Measurements from ENCODE around the gene NEB. TPM values are rescaled to one million over a fixed set of nuclear protein-coding genes. Genes with fewer than 3 reads are reported as not detected.

The NEB gene
- total RNA-seq, 3 donors from 2014 or later = 2.0 to 2.8 (median 2.6) TPM

DNA sequence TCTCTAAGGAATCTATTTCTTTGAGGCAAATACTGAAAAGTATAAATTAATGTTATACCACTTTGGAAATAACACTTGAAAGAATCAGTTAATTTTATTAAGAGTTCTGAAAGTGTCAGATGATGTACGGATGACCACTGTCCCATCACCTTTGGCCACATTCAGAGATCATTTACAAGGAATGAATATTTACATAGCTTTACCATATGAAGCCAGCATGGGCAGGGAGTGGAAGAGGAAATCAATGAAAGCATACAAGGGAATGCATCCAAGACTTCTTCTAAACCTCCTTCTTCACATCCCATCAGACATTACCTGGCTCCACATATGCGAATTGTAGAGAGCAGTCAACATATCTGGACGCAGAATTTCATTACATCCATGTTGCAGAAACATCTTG, 201.1 kb downstream of the NEB start:
- no peaks in the 10 kb centered on the region for H3K9me3 ChIP-seq
- no peak for DNase-seq (ENCODE audit: low spot score in 2 of 2)
- H3K4me1 ChIP-seq = no peaks in the 10 kb centered on the region
- intact Hi-C loops (cut with DNase I; ENCODE audit: low total_unique reads) = no loop called here
- TF ChIP-seq, protein P1, sequence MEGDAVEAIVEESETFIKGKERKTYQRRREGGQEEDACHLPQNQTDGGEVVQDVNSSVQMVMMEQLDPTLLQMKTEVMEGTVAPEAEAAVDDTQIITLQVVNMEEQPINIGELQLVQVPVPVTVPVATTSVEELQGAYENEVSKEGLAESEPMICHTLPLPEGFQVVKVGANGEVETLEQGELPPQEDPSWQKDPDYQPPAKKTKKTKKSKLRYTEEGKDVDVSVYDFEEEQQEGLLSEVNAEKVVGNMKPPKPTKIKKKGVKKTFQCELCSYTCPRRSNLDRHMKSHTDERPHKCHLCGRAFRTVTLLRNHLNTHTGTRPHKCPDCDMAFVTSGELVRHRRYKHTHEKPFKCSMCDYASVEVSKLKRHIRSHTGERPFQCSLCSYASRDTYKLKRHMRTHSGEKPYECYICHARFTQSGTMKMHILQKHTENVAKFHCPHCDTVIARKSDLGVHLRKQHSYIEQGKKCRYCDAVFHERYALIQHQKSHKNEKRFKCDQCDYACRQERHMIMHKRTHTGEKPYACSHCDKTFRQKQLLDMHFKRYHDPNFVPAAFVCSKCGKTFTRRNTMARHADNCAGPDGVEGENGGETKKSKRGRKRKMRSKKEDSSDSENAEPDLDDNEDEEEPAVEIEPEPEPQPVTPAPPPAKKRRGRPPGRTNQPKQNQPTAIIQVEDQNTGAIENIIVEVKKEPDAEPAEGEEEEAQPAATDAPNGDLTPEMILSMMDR (IDR thresholded peaks at IDR 0.05) = no peak
- no peak for TF ChIP-seq POLR2AphosphoS5 (IDR thresholded peaks at IDR 0.05)
- TF ChIP-seq POLR2A (IDR thresholded peaks at IDR 0.05) = no peak
- H3K27me3 ChIP-seq = no peaks in the 10 kb centered on the region
- no peak overlapping the region for H3K4me3 ChIP-seq
- H3K27ac ChIP-seq = no peak overlapping the region
- no peaks in the 10 kb centered on the region for H3K36me3 ChIP-seq

- DNase-seq (ENCODE audit: low spot score in 2 of 2) = no peak
- H3K4me1 ChIP-seq = no peaks in the 10 kb centered on the region
- H3K27ac ChIP-seq = no peak overlapping the region
- no peaks in the 10 kb centered on the region for H3K9me3 ChIP-seq
- no peaks in the 10 kb centered on the region for H3K27me3 ChIP-seq
- TF ChIP-seq POLR2A (IDR thresholded peaks at IDR 0.05) (no peak), POLR2AphosphoS5 (IDR thresholded peaks at IDR 0.05) (no peak)
- TF ChIP-seq, protein P1 (IDR thresholded peaks at IDR 0.05) = no peak
- no peaks in the 10 kb centered on the region for H3K36me3 ChIP-seq
- H3K4me3 ChIP-seq = no peak overlapping the region
- intact Hi-C loops (cut with DNase I; ENCODE audit: low total_unique reads) = no loop called here
Observed at GRCh38 chr2:151526572-151527090, 207.6 kb downstream of the NEB start.

DNA sequence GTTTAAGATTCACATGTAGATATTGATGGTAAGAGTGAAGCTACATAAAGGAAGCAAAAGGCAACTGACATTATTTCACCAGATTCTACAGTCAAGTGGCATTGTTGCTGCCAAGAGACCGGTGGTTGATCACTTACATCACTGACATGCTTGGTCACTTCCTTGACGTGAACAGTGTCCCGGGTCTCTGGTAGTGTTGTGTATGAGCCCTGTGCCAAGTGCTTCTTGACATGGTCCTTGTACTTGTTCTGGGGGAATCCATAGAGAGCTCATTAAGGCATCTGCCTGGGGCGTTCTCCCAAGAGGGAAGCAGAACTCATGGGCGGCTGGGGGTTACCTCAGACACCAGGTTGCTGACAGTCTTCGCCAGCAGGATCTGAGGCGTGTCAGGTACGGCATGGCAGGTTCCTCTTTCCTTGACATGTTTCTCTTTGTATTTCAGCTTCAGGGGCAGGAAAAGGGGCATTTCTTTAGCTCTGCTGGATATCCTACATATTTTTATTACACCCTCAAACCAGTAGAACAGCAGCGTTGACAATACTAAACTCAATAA, 208.4 kb downstream of the NEB start:
- no peaks in the 10 kb centered on the region for H3K9me3 ChIP-seq
- TF ChIP-seq POLR2AphosphoS5 (IDR thresholded peaks at IDR 0.05) (no peak), POLR2A (IDR thresholded peaks at IDR 0.05) (no peak)
- TF ChIP-seq, protein P1 (IDR thresholded peaks at IDR 0.05) = no peak
- H3K4me3 ChIP-seq = no peak overlapping the region
- H3K36me3 ChIP-seq = no peaks in the 10 kb centered on the region
- H3K27ac ChIP-seq = no peak overlapping the region
- no peaks in the 10 kb centered on the region for H3K27me3 ChIP-seq
- H3K4me1 ChIP-seq = no peaks in the 10 kb centered on the region
- DNase-seq (ENCODE audit: low spot score in 2 of 2) = no peak
- intact Hi-C loops (cut with DNase I; ENCODE audit: low total_unique reads) = no loop called here

DNA sequence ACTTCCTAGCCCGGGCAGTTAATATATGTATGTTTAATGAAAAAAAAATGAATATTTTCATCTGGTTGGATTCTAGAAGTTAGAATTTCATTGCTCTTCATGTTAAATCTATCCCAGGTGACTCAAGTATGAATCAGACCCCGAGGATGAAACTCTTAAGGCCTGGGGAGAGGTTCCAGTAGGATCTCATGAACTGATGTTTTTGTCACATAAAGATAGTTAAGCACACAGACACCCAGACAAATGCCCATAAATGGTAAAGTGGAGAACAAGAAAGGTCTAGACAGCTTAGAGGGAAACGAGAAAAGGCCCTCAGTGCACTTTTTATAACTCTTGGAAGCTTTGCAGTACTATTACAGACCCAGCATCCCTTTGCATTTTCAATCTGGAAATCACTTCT, 210.4 kb downstream of the NEB start:
- DNase-seq (ENCODE audit: low spot score in 2 of 2) = no peak
- intact Hi-C loops (cut with DNase I; ENCODE audit: low total_unique reads) = no loop called here
- Histone ChIP-seq H3K4me3 (no peak overlapping the region), H3K27ac (no peak overlapping the region), H3K27me3 (no peaks in the 10 kb centered on the region), H3K4me1 (no peaks in the 10 kb centered on the region), H3K36me3 (no peaks in the 10 kb centered on the region), H3K9me3 (no peaks in the 10 kb centered on the region)
- TF ChIP-seq, protein P1 (IDR thresholded peaks at IDR 0.05) = no peak
- TF ChIP-seq POLR2A (IDR thresholded peaks at IDR 0.05) = no peak

GRCh38 chr2:151522556-151522955, 211.7 kb downstream of the NEB start:
- TF ChIP-seq, protein P1 (IDR thresholded peaks at IDR 0.05) = no peak
- TF ChIP-seq POLR2AphosphoS5 (IDR thresholded peaks at IDR 0.05) = no peak
- TF ChIP-seq POLR2A (IDR thresholded peaks at IDR 0.05) = no peak
- DNase-seq (ENCODE audit: low spot score in 2 of 2) = no peak
- H3K27me3 ChIP-seq = no peaks in the 10 kb centered on the region
- intact Hi-C loops (cut with DNase I; ENCODE audit: low total_unique reads) = no loop called here
- no peaks in the 10 kb centered on the region for H3K36me3 ChIP-seq
- no peaks in the 10 kb centered on the region for H3K4me1 ChIP-seq
- H3K4me3 ChIP-seq = no peak overlapping the region
- H3K9me3 ChIP-seq = no peaks in the 10 kb centered on the region
- no peak overlapping the region for H3K27ac ChIP-seq
